Stimulated activated memory B cell treated with anti-CD40 and anti-IgM and Interleukin-4, amounts not matched to agents 10 μg/mL and 1 μg/mL and 100 μg/mL, for 72 hours (primary cell): Measurements from ENCODE around the gene GUCA2B.

Experiments used
- ATAC-seq: fragments of 150-1000 bp; cut with Tn5 transposase; 2 replicates; pipeline ENCODE4 v1.10.0; 2021
- H3K27ac Mint-ChIP-seq: one replicate; pipeline ENCODE4 v1.8.0; 2022; ENCODE audit warnings: mild to moderate bottlenecking, mixed read lengths
- H3K27me3 Mint-ChIP-seq: one replicate; pipeline ENCODE4 v1.8.0; 2022; ENCODE audit warnings: mixed read lengths
- H3K36me3 Mint-ChIP-seq: one replicate; pipeline ENCODE4 v1.8.0; 2022; ENCODE audit warnings: mixed read lengths
- H3K4me1 Mint-ChIP-seq: one replicate; pipeline ENCODE4 v1.8.0; 2022; ENCODE audit warnings: mixed read lengths
- H3K4me3 Mint-ChIP-seq: one replicate; pipeline ENCODE4 v1.8.0; 2022; ENCODE audit warnings: mild to moderate bottlenecking, moderate library complexity, mixed read lengths
- H3K9me3 Mint-ChIP-seq: one replicate; pipeline ENCODE4 v1.8.0; 2022; ENCODE audit warnings: mixed read lengths

Gene GUCA2B

GRCh38 chr1:42136466-42136865 is 16.7 kb upstream of the GUCA2B start:
- no peak for ATAC-seq
- Mint-ChIP-seq H3K27ac (no peak overlapping the region), H3K36me3 (no peaks in the 10 kb centered on the region), H3K4me3 (no peak overlapping the region), H3K4me1 (peaks cover 11% of the 10 kb centered on the region), H3K9me3 (no peaks in the 10 kb centered on the region), H3K27me3 (peaks cover 35% of the 10 kb centered on the region)

DNA sequence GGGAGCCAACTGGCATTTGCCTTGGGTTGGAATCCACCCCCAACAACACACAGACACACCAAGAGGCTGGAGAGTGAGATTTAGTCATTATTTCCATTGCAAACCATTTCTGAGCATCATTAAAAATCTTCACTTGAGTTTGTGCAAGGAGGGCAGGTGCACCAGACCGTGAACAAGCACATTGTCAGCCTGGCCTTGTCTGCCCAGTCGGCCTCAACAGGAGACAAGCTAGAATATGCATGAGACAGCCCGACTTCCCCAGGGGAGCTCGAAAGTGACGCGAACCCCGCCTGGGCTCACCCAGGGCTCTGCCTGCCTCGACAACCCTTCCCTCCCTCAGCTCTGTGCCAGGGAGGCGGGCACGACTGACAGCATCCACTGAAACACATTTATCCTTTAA is 15.4 kb upstream of the GUCA2B start:
- ATAC-seq = peak; percentile 59
- H3K4me1 Mint-ChIP-seq = peaks cover 11% of the 10 kb centered on the region
- peaks cover 46% of the 10 kb centered on the region for H3K27me3 Mint-ChIP-seq
- no peaks in the 10 kb centered on the region for H3K36me3 Mint-ChIP-seq
- H3K9me3 Mint-ChIP-seq = no peaks in the 10 kb centered on the region
- no peak overlapping the region for H3K4me3 Mint-ChIP-seq
- no peak overlapping the region for H3K27ac Mint-ChIP-seq

DNA sequence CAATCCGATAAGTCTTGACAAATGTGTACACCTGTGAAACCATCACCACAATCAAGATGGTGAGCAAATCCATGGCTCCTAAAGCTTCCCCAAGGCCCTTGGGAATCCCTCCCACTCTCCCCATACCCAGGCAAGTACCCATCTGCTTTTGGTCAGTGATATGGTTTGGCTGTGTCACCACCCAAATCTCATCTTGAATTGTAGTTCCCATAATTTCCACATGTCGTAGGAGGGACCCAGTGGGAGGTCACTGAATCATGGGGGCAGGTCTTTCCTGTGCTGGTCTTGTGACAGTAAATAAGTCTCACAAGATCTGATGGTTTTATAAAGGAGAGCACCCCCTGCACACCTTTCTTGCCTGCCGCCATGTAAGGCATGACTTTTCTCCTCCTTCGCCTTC is 14.6 kb upstream of the GUCA2B start:
- ATAC-seq = no peak
- no peaks in the 10 kb centered on the region for H3K9me3 Mint-ChIP-seq
- no peak overlapping the region for H3K4me3 Mint-ChIP-seq
- peaks cover 53% of the 10 kb centered on the region for H3K27me3 Mint-ChIP-seq
- H3K36me3 Mint-ChIP-seq = no peaks in the 10 kb centered on the region
- no peak overlapping the region for H3K27ac Mint-ChIP-seq
- peaks cover 11% of the 10 kb centered on the region for H3K4me1 Mint-ChIP-seq

GRCh38 chr1:42139444-42139843 is 13.8 kb upstream of the GUCA2B start:
- H3K27me3 Mint-ChIP-seq = peaks cover 53% of the 10 kb centered on the region
- H3K9me3 Mint-ChIP-seq = no peaks in the 10 kb centered on the region

GRCh38 chr1:42140191-42140590 is 13.0 kb upstream of the GUCA2B start:
- Mint-ChIP-seq H3K36me3 (no peaks in the 10 kb centered on the region), H3K4me1 (peaks cover 11% of the 10 kb centered on the region), H3K27ac (no peak overlapping the region), H3K9me3 (no peaks in the 10 kb centered on the region), H3K27me3 (peaks cover 53% of the 10 kb centered on the region), H3K4me3 (no peak overlapping the region)
- no peak for ATAC-seq

More at GRCh38 chr1:42139444-42139843, 13.8 kb upstream of the GUCA2B start:
- ATAC-seq = no peak
- H3K36me3 Mint-ChIP-seq = no peaks in the 10 kb centered on the region
- H3K27ac Mint-ChIP-seq = no peak overlapping the region
- no peak overlapping the region for H3K4me3 Mint-ChIP-seq
- H3K4me1 Mint-ChIP-seq = peaks cover 11% of the 10 kb centered on the region

DNA sequence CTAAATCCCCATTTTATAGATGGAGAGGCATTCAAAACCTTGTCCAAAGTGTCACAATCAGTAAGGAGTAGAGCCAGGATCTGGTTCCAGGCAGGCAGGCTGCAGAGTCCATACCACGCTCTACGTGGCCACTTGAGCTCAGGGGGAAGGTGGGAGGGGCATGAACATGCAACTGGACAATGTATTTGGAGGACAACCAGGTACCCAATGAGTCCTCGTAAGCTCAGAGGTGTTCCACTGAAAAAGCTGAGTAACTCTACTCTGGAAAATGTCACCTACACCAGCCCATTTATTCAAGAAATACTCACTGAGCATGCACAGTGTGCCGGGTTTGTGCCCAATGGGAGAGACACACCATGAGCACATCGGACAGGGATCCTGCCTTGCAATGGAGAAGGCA is 11.2 kb upstream of the GUCA2B start:
- H3K36me3 Mint-ChIP-seq = no peaks in the 10 kb centered on the region
- ATAC-seq = no peak
- peaks cover 45% of the 10 kb centered on the region for H3K27me3 Mint-ChIP-seq
- no peaks in the 10 kb centered on the region for H3K9me3 Mint-ChIP-seq
- H3K4me1 Mint-ChIP-seq = peaks cover 6% of the 10 kb centered on the region
- no peak overlapping the region for H3K4me3 Mint-ChIP-seq
- no peak overlapping the region for H3K27ac Mint-ChIP-seq

- no peak for ATAC-seq
- no peaks in the 10 kb centered on the region for H3K9me3 Mint-ChIP-seq
- H3K27me3 Mint-ChIP-seq = peaks cover 43% of the 10 kb centered on the region
- H3K4me1 Mint-ChIP-seq = no peaks in the 10 kb centered on the region
- H3K27ac Mint-ChIP-seq = no peak overlapping the region
- H3K4me3 Mint-ChIP-seq = no peak overlapping the region
- no peaks in the 10 kb centered on the region for H3K36me3 Mint-ChIP-seq
Measured at GRCh38 chr1:42142894-42143675, 10.1 kb upstream of the GUCA2B start.

DNA sequence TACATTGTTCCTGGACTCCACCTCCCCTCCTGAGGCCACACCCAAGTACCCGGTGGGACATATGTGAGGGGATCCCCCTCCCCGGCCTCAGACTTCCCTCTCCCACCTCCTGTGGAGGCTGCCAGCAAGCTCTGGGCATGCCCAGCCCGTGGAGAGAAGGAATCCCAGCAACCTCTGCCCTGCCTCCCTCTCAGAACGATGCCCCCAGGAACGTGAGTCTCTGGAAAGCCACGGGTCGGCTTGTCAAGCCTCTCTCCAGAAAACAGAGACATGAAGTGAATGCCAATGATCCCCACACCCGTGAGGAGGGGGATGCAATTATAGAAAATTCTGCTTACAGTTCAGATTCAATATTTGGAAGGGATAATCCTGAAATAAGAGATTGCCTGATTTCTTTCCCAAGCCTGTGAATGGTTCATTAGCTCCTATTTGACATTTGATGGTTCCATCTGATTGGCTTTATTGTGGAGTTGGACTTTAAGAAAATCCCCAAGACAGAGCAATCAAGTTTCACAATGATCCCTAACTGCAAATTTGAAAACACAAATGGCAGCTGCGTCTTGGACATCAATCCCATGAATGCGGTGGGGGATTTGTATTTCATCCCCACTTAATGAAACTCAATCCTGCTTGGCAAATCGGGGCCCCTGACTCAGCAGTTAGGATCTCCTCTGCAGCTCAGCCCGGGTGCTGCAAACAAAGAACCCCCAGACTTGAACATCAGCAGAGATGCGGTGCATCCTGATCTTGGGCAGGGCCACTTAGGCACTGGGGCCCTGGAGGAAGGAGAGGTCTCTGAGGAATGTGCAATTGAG is 9.1 kb upstream of the GUCA2B start:
- Mint-ChIP-seq H3K4me1 (no peaks in the 10 kb centered on the region), H3K36me3 (no peaks in the 10 kb centered on the region), H3K27ac (no peak overlapping the region), H3K9me3 (no peaks in the 10 kb centered on the region), H3K27me3 (peaks cover 33% of the 10 kb centered on the region), H3K4me3 (no peak overlapping the region)
- ATAC-seq = no peak

DNA sequence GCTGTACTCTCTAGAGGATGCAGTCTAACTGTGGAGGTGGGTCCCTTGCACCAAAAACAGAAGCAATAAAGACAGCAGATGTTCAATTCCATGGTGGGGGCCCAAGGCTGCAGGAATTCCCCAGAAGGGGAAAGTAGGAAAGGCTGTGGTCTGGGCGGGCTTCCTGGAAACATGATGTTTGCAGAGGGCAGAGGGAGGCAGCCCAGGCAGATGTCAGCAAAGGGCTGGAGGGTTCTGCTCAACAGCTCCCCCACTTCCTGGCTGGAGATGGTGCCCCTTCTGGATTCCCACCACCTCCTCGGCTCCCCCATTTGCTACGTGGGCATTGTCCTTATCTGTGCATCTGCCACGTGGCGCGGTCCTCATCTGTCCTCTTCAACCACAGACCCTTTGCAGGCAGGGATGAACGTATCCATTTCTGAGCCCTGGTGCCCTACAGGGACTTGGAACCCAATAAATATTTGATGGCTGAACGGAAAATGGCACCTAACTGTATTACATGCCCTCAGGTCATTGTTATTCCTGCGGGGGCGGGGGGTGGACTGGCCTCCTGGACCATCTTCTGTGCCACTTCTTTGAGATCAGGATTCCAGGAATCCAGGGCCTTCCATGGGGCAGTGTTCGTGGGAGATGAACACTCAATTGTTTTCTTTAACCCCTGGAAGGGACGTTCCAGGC is 8.4 kb upstream of the GUCA2B start:
- no peak for ATAC-seq
- Mint-ChIP-seq H3K4me3 (no peak overlapping the region), H3K36me3 (no peaks in the 10 kb centered on the region), H3K4me1 (no peaks in the 10 kb centered on the region), H3K27me3 (peaks cover 34% of the 10 kb centered on the region), H3K27ac (no peak overlapping the region), H3K9me3 (no peaks in the 10 kb centered on the region)

DNA sequence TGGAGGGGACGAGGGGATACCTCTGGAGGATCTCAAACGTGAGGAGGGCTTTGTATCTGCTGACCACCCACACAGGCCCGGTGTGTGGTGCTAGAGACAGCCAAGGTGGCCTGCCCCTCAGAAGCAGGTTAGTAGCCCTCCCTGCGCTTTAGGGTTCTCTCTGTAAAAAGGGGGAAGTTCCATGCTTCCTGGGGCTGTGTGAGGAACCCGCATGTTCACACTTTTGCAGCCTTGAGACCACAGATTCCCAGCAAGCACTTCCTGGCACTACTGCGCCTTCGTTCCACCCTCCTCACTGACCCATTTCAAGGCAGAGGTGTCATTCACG is 7.9 kb upstream of the GUCA2B start:
- Mint-ChIP-seq H3K27ac (no peak overlapping the region), H3K4me3 (no peak overlapping the region), H3K9me3 (no peaks in the 10 kb centered on the region), H3K4me1 (no peaks in the 10 kb centered on the region), H3K36me3 (no peaks in the 10 kb centered on the region), H3K27me3 (peaks cover 34% of the 10 kb centered on the region)
- no peak for ATAC-seq

- Mint-ChIP-seq H3K27ac (no peak overlapping the region), H3K4me1 (no peaks in the 10 kb centered on the region), H3K9me3 (no peaks in the 10 kb centered on the region), H3K27me3 (peaks cover 34% of the 10 kb centered on the region), H3K4me3 (no peak overlapping the region), H3K36me3 (no peaks in the 10 kb centered on the region)
- ATAC-seq = no peak
Measured at GRCh38 chr1:42145764-42146625, 7.2 kb upstream of the GUCA2B start.

DNA sequence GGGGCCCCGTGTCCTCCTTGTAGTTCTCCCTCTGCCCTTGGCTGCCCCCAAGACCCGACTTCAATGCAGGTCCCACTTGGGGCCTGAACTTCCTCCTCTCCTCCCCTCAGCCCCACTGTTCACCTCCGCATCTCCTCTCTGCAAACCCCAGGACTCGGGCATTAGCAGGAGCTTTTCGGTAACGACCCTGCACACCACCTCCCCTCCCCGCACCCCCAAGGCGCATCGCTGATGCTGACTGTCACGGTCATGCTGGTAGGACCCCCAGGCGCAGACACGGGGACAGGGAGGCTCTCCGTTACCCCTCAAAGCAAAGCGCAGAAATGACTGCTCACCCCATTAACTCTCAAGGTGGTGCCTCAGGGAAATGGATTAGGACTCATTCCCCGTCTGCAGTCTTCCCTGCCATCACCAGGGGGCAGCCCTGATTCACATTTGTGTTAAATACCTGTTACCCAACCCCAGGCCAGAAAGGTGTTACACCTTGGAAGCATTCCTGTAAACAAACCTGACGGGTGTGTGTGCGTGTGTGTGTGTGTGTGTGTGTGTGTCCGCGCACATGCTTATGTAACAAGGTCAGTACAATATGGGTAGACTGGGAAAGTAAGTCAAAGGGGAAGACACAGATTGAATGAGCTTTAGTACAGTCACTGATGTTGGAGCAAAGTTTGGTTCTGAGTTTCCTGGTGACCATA is 6.4 kb upstream of the GUCA2B start:
- Mint-ChIP-seq H3K4me3 (no peak overlapping the region), H3K27ac (no peak overlapping the region), H3K36me3 (no peaks in the 10 kb centered on the region), H3K27me3 (peaks cover 35% of the 10 kb centered on the region), H3K9me3 (no peaks in the 10 kb centered on the region), H3K4me1 (no peaks in the 10 kb centered on the region)
- ATAC-seq = no peak

DNA sequence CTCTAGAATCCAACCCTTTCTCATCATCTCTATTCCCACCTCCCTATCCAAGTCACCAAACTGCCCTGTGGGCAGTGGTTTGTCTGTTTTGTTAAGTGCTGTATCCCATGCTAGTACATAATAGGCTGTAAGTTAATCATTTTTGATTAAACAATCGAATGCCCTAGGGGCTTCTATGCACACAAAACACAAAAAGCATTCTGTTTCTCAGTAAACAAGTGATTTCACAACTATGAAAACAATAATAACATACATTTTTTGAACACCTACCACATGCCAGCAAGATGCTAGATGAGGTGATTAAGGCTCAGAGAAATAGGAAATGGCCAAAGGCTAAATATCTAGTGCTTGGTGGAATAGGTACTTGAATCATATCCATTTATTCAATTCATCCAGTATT is 5.0 kb upstream of the GUCA2B start:
- Mint-ChIP-seq H3K4me1 (no peaks in the 10 kb centered on the region), H3K4me3 (no peak overlapping the region), H3K36me3 (no peaks in the 10 kb centered on the region), H3K27me3 (peaks cover 21% of the 10 kb centered on the region), H3K9me3 (no peaks in the 10 kb centered on the region), H3K27ac (no peak overlapping the region)
- ATAC-seq = no peak

- H3K4me1 Mint-ChIP-seq = no peaks in the 10 kb centered on the region
- ATAC-seq = no peak
- no peaks in the 10 kb centered on the region for H3K9me3 Mint-ChIP-seq
- H3K27me3 Mint-ChIP-seq = peaks cover 36% of the 10 kb centered on the region
- H3K27ac Mint-ChIP-seq = no peak overlapping the region
- H3K36me3 Mint-ChIP-seq = no peaks in the 10 kb centered on the region
- H3K4me3 Mint-ChIP-seq = no peak overlapping the region
Measured at GRCh38 chr1:42150651-42151050, 2.6 kb upstream of the GUCA2B start.
